Measurements from ENCODE around the gene NUDT22. TPM values are rescaled to one million over a fixed set of nuclear protein-coding genes. Genes with fewer than 3 reads are reported as not detected.

Gene NUDT22
- total RNA-seq, 2 donors from 2014 or later = 73.3 to 95.6 TPM

- H3K36me3 ChIP-seq = peaks cover 6% of the 10 kb centered on the region
- H3K27me3 ChIP-seq = no peaks in the 10 kb centered on the region
- H3K9me3 ChIP-seq = no peaks in the 10 kb centered on the region
- TF ChIP-seq CTCF (IDR thresholded peaks at IDR 0.05) = no peak
- DNase-seq (ENCODE audit: low spot score) = no peak
- no peak overlapping the region for H3K4me3 ChIP-seq
- peaks cover 0 to 61% of the 10 kb centered on the region in 2 donors for H3K4me1 ChIP-seq
- H3K27ac ChIP-seq = peak overlapping the region; percentile 8 to 39
Observed at GRCh38 chr11:64237484-64237951, 11.4 kb downstream of the NUDT22 start.

- no peak for TF ChIP-seq CTCF (IDR thresholded peaks at IDR 0.05)
- H3K4me3 ChIP-seq = no peak overlapping the region
- H3K4me1 ChIP-seq = peaks cover 0 to 63% of the 10 kb centered on the region in 2 donors
- no peaks in the 10 kb centered on the region for H3K9me3 ChIP-seq
- peaks cover 6% of the 10 kb centered on the region for H3K36me3 ChIP-seq
- no peaks in the 10 kb centered on the region for H3K27me3 ChIP-seq
- peak overlapping the region; percentile 8 to 39 for H3K27ac ChIP-seq
- no peak for DNase-seq (ENCODE audit: low spot score)
Observed at GRCh38 chr11:64238076-64238475, 12.0 kb downstream of the NUDT22 start.

- H3K4me1 ChIP-seq = peaks cover 0 to 58% of the 10 kb centered on the region in 2 donors
- TF ChIP-seq CTCF (IDR thresholded peaks at IDR 0.05) = no peak
- H3K9me3 ChIP-seq = no peaks in the 10 kb centered on the region
- no peaks in the 10 kb centered on the region for H3K27me3 ChIP-seq
- H3K36me3 ChIP-seq = peaks cover 10% of the 10 kb centered on the region
- no peak overlapping the region for H3K4me3 ChIP-seq
- H3K27ac ChIP-seq = no peak overlapping the region
- DNase-seq (ENCODE audit: low spot score) = no peak
Observed at GRCh38 chr11:64238999-64239398, 12.9 kb downstream of the NUDT22 start.

- Histone ChIP-seq H3K4me3 (peak overlapping the region; percentile 59 to 85), H3K27me3 (no peaks in the 10 kb centered on the region), H3K9me3 (no peaks in the 10 kb centered on the region), H3K4me1 (peaks cover 0 to 59% of the 10 kb centered on the region in 2 donors), H3K36me3 (peaks cover 16% of the 10 kb centered on the region), H3K27ac (peak overlapping the region; percentile 97 to 99)
- no peak for DNase-seq (ENCODE audit: low spot score)
- no peak for TF ChIP-seq CTCF (IDR thresholded peaks at IDR 0.05)
Observed at GRCh38 chr11:64239662-64240434, 13.8 kb downstream of the NUDT22 start.

- TF ChIP-seq CTCF (IDR thresholded peaks at IDR 0.05) = no peak
- peak within 1 kb of the TSS; percentile 97 to 99 for H3K27ac ChIP-seq
- peak within 1 kb of the TSS; percentile 75 to 85 for H3K4me3 ChIP-seq
- peak; percentile 98 for DNase-seq (ENCODE audit: low spot score)
- H3K9me3 ChIP-seq = no peaks in the 10 kb centered on the region
- peaks cover 0 to 59% of the 10 kb centered on the region in 2 donors for H3K4me1 ChIP-seq
- H3K36me3 ChIP-seq = peaks cover 16% of the 10 kb centered on the region
- no peaks in the 10 kb centered on the region for H3K27me3 ChIP-seq
Observed at GRCh38 chr11:64240435-64241240, 14.6 kb downstream of the NUDT22 start, which contains the start of gene FKBP2. Gene FKBP2, plus strand, starts transcription at chr11:64241095. Its CDS starts 1,293 bp downstream, at chr11:64242388.

Measured in right atrium auricular region (tissue), 2 donors.